Uterus (tissue), 2 donors: ENCODE measurements around the gene SLCO2B1.

Experiments used
- CTCF ChIP-seq, 4 experiments: fragments of 200-600 bp in 2 of 4; fragments of 450-650 bp in 2 of 4; sonication (generic) in 2 of 4; IDR thresholded peaks; one replicate each; pipeline ENCODE4 v1.5.1; 2016 to 2019; ENCODE audit warnings: antibody characterized with exemption in 4 of 4, mild to moderate bottlenecking in 2 of 4, moderate library complexity in 1 of 4
- POLR2A ChIP-seq, 2 donors: fragments of 450-650 bp; IDR thresholded peaks; one replicate each; pipeline ENCODE4 v1.6.1; 2016; ENCODE audit warnings: antibody characterized with exemption in 2 of 2, mild to moderate bottlenecking in 1 of 2, moderate library complexity in 1 of 2

GRCh38 chr11:75198278-75198973 is 47.5 kb downstream of the SLCO2B1 start:
- TF ChIP-seq CTCF (IDR thresholded peaks at IDR 0.05), result no peak
- no peak for TF ChIP-seq POLR2A (IDR thresholded peaks at IDR 0.05)
